CD1c-positive myeloid dendritic cell (primary cell): Measurements from ENCODE around the gene TMED4.

Experiments used
- DNase-seq: peaks from one replicate; pipeline ENCODE4 v3.0.0-alpha.2; 2016; ENCODE audit errors: extremely low spot score

TMED4 gene

DNA sequence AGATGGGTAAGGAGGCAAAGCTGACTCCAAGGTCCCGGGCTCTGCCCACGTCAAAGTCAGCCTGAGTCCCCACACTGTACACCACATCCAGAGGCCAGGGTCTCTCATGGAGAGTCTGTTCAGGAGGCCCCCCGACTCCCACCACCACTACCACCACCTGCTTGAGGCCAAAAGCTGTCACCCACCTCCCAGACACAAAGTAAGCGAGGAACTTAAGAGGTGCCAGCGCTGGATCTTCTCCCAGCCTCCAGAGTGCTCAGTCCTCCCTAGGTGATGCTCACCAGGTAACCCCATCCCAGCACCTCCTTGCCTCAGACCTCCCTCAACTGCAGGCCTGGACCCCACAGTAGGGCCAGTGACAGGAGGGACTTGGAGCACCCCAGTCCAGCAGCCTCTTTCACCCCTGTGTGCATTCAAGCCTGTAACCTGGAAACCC lies 41.4 kb downstream of the TMED4 start:
- DNase-seq = no peak

DNA sequence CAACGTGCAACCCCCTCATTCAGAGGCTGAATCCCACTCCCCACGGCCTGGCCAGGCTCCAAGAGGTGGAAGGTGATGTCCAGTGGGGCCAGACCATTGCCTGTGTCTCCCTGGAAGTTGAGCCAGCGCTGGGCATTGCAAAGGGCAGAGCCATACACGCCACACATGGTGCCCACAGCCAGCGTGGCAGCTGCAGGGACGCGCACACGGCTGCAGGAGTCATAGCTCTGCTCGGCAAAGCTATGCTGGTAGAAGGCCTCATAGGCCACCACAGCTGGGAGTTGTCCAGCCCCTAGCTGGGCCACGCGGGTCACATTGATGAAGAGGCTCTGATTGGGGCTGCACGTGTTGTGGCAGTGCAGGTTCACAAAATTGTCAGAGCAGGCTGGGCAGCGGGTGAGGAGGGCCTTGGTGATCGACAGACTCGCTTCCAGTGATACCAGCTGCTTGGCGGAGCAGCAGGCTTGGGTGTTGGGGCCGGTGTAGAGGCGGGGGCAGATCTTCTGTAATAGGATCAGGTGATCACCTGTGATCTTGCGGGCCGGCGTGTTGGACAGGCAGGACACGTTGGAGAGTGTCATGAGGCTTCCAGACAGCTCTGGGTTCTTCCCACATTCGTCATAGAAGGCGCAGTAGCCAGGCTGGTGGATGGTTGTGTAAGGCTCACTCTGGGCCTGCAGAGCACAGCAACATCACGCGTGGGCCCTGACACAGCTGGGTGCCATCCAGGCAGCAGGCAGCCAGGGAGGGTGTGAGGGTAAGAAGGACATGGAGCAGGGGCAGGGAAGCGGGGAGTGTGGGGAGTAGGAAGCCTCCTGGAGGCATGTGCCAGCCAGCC lies 42.1 kb downstream of the TMED4 start:
- no peak for DNase-seq

DNA sequence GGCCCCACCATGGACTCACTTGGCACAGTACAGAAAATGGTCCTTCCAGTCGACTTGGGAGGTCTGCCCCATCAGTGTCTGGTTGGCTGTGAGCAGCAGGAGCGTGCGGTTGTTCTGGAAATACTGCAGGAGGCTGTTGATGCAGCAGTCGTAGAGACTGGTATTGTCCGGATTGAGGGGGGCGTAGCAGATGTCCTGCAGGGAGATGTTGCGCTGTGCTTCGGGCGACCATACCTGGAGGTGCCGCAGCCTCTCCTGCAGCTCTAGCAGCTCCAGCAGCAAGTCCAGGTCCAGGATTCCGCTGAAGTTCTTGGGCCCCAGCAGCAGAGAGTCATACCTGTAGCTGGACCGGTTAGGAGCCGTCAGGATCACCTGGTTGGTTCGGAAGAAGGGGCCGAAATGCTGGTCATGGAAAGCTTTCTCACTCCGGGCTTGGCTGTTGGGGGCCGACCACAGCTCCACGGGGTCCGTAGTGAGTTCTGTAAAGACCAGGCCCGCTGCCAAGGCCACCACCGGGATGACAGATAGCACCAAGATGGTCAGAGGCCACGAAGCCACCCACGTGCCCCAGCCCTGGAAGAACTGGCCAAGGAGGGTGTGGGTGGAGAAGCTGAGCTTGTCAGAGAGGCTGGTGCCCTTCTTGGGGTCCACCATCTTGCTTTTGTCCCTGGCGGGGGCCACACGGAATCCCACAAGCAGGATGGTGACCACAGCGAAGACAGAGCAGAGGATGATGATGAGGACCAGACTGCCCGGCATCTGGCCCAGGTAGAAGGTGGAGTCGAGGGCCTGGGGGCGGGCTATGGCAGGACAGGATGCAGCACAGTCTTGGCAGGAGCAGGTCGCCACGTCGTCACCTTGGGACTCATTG lies 43.0 kb downstream of the TMED4 start:
- DNase-seq = no peak

DNA sequence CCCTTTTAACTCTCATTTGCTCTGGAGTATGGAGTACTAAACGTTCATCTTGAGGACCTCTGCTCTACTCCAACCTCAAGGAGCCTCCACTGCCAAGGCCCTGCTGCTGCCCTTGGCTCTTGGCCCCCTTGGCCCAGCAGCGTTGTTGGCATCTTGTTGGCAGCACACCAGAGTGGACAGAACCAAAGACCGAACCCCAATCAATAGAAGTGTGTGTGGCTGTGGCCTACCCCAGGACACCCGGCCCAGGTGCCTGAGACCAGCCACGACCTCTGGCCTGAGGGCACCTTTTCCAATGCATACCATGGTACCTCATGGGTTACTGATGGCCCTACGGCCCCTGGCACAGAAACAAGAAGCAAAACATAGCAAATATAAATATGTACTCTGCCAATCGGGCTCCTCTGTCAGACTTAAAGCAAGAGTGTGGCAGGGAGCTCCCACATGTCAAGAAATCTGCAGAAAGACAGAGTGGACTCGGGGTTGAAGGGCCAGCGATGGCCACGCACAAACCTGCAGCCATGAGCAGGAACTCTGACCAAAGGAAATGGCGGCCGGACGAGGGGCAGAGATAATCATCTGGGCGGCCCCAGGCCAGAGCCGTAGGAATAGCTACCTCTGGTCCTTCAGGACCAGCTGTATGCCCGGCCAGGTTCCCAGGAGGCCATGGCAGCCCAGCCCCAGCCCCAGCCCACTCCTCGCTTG lies 43.8 kb downstream of the TMED4 start:
- no peak for DNase-seq

DNA sequence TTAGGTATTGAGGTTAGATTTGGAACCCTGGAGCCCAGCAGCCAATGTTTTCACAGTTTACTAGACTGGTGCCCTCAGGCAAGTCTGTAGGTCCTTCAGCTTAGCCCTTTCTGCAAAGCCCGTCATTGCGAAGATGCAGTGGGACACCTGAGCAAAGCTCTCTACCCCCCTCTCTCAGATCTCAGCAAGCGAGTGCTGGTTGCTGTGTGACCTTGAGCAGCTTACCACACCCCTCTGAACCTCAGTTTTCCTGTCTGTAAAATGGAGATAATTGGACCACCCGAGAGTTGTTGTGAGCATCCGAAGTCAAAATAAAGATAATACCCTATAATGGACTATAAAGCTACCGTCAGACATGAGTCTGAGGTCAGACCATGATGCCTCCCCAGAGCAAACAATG lies 44.6 kb downstream of the TMED4 start:
- no peak for DNase-seq

DNA sequence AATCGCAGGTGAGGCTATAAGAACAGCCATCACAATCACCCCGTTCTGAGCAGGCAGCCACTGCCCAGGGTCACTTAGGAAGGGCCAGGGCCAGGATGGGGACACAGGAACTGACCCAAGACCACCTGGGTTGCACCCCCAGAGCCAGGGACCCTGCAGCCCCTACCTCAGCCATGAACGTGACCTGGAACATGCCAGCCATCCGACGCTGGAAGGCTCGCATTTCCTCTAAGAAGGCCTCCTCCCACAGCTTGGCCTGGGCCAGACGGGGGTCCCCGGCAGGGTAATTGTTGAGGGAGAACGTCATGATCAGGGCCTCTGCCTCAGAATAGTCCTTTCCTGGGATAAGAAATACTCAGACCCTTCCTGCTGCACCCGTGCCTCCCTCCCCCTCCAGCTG lies 45.9 kb downstream of the TMED4 start:
- no peak for DNase-seq

DNA sequence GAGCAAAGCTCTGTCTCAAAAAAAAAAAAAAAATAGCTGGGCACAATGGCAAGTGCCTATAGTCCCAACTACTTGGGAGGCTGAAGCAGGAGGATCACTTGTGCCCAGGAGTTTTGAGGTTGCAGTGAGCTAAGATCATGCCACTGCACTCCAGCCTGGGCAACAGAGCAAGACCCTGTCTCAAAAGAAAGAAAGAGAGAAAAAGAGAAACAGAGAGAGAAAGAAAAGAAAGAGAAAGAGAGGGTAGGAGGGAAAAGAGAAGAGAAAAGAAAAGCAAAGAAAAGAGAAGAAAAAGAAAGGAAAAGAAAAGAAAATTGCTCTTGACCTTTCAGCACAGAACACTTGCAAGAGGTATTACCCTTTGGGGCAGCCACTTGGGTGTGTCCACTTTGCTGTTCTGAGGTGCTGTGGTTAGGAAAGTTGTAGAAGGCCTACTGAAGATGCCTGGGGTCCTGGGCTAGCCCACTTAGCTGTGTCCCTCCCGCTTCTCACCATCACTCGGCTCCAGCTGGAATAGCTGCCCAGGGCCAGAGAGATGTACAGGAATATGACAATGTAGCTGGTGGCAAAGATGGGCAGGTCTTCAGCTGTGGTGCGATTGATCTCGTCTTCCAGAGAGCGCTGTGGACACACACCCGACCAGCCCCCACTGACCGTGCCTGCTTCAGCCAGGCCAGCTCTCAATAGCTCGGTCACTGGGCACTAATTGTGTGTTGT lies 46.5 kb downstream of the TMED4 start:
- no peak for DNase-seq

DNA sequence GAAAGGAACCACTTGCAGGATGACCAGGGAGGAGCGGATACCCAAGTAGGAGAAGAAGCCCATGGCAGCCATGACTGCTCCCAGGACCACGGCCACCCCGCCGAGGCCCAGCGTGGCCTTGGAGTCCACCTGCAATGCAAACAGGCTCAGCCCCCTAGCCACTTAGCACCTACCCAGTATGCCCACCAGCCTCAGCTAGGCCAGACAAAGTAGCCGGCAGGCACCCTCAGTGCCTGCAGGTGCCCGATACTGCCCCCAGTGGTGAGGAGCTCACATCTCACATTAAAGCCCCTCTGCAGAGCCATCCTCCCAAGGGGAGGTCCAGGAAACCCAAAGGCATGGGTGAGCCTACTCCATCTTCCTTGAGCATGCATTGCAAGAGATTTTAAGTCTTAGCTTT lies 47.5 kb downstream of the TMED4 start:
- DNase-seq = peak; percentile 40

DNA sequence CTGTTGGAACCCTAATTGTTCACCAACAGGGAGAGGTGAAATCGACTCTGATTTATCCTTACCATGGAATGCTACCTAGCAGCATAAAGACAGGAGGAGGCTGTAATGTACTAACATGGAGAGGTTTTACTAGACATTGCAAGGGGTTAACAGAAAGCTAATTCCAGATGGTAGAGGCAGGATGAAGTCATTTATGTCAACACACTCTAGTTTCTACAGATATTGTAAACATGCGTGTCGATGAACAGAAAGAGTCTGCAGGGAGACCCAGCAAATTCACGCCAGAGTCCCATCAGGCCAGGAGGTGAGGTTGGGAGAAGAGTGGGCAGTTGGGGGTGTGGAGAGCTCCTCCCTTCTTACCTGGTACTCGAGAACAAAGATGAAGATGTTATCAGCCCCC lies 47.9 kb downstream of the TMED4 start:
- no peak for DNase-seq

DNA sequence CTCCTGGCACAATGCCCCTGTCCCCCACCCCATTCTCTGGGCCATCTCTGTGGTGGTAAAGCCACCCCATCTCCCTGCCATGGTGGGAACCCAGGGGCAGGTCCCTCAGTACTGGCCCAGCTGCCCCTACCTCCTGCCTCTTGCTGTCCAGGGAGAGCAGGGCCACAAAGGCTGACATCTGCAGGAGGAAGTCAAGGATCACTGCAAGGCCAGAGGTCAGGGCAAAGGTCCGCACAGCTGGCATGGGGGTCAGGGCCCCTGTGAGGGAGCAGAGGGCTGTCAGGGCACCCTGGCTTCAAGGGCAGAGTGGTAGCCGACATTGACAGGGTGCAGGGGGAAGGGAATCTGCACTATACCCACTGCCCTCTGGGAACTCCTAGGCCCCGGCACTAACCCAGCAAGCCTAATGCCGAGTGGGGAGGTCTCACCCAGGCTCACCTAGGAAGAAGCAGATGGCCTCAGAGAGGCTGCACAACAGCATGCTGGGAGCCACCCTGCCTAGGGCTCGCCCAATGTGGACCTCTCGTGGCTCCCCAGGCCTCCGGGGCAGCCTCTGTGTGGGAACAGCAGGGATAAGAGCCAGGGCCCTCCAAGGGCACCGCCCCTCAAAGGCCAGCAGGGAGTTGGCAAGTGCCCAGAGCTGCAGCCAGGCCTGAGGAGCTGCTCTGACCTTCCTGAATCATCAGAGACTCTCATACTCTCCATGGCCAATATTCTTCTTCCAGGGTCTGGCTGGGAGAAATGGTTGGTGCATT lies 48.6 kb downstream of the TMED4 start:
- no peak for DNase-seq

DNA sequence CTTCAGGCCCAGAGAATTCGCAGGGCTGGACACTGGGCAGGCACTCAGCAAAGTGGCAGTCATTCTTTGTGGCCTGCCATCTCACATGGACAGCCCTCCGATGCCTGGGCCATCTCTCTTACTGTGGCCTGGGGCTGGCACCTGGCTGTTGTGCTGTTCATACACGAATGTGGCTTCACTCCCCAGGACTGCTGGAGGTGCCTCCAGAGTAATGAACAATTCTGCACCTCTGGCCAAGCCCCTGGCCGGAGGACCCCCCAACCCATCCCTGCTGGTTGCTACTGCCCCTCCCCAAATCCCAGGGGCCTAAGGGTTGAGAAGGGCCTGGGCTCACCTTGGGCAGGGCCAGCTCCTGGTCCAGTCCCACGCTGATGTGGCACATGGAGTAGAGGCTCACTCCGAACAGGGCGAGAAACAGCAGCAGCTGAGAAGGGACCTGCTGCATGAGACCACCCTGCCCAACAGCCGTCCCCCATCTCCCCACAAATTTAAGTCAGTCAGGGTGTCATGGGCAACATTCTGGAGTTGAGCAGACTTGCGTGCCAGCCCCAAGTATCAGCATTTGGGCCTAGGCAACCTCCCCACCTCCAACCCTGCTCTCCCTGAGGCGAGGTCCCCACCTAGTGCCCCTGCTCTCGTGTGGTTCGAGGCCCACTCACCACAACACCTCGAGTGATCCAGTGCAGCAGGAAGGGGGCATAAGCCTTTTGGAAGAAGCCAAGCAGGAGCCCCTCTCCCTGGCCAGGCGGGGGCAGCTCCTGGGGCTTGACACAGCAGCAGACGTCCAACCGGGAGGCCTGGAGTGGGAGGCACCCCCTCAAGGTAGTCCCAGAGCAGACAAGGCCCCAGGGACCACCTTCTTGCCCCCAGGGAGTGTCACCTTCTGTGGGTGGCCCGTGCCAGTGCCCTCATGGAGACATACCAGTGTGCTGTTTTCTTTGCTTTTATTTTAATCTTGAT lies 50.3 kb downstream of the TMED4 start:
- DNase-seq = no peak

DNA sequence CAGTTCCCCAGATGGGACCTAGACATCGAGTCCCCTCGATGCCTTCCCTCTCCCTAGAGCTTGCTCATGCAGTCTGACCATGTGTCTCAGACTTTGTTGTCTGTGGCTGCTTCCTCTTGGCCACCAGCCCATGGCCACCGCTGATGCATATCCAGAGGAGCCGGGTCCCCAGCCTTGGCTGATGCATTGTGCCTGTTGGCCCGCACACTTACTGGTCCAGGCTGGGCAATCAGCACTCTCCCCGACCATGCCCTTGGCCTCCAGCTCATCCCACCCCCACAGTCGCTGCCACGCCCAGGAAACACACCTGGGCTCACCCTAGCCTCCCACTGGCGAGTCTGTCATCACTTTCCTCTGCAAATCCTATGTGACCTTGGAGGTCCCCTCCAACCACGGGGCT lies 51.0 kb downstream of the TMED4 start:
- no peak for DNase-seq
